Keratinocyte (primary cell): Measurements from ENCODE around the gene CAND2.
"Not testable (repeated sequence)": the region's sequence is repeated elsewhere in the genome, so short reads cannot be mapped to it uniquely, and the experiment has no call there.

Experiments used
- EZH2 ChIP-seq: IDR thresholded peaks from one replicate; pipeline ENCODE4 v1.6.1; 2012; ENCODE audit warnings: inconsistent platforms, mild to moderate bottlenecking, low read length, moderate library complexity
- TF ChIP-seq, protein P1 (sequence below), 3 experiments: IDR thresholded peaks in 1 of 3; conservative IDR thresholded peaks in 1 of 3; optimal IDR thresholded peaks in 1 of 3; 2 replicates in 2 of 3; 3 replicates in 1 of 3; pipeline versions ENCODE3 to v1.5.1; 2011; ENCODE audit warnings: low read length in 3 of 3, mild to moderate bottlenecking in 3 of 3, moderate library complexity in 2 of 3, control low read depth in 1 of 3, inconsistent platforms in 1 of 3; ENCODE audit not compliant: insufficient read depth in 2 of 3; ENCODE audit errors: extremely low read depth in 1 of 3

DNA sequence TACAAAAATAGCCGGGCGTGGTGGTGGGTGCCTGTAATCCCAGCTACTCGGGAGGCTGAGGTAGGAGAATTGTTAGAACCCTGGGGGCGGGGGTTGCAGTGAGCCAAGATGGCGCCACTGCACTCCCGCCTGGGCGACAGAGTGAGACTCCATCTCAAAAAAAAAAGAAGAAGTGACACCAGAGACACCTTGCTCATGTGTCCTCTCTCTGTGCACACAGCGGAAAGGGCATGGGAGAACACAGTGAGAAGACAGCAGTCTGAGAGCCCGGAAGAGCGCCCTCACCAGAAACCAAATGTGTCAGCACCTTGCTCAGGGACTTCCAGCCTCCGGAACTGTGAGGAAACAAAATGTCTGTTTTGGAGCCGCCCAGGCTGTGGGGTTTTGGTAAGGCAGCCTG is 85.4 kb downstream of the CAND2 start:
- TF ChIP-seq, protein P1, sequence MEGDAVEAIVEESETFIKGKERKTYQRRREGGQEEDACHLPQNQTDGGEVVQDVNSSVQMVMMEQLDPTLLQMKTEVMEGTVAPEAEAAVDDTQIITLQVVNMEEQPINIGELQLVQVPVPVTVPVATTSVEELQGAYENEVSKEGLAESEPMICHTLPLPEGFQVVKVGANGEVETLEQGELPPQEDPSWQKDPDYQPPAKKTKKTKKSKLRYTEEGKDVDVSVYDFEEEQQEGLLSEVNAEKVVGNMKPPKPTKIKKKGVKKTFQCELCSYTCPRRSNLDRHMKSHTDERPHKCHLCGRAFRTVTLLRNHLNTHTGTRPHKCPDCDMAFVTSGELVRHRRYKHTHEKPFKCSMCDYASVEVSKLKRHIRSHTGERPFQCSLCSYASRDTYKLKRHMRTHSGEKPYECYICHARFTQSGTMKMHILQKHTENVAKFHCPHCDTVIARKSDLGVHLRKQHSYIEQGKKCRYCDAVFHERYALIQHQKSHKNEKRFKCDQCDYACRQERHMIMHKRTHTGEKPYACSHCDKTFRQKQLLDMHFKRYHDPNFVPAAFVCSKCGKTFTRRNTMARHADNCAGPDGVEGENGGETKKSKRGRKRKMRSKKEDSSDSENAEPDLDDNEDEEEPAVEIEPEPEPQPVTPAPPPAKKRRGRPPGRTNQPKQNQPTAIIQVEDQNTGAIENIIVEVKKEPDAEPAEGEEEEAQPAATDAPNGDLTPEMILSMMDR (optimal IDR thresholded peaks at IDR 0.05 in 1 of 3, IDR thresholded peaks at IDR 0.05 in 1 of 3, conservative IDR thresholded peaks at IDR 0.05 in 1 of 3; ENCODE audit: extremely low read depth in 1 of 3, insufficient read depth in 2 of 3, low read length in 3 of 3), result not testable (repeated sequence)
- not testable (repeated sequence) for TF ChIP-seq EZH2
